Embryonic facial prominence (tissue), 1 donor: ENCODE results near the gene NFIB.

Experiments
- DNase-seq: peaks from one replicate; pipeline ENCODE4 v3.0.0-alpha.2; 2016; ENCODE audit errors: extremely low spot score

The NFIB gene

DNA sequence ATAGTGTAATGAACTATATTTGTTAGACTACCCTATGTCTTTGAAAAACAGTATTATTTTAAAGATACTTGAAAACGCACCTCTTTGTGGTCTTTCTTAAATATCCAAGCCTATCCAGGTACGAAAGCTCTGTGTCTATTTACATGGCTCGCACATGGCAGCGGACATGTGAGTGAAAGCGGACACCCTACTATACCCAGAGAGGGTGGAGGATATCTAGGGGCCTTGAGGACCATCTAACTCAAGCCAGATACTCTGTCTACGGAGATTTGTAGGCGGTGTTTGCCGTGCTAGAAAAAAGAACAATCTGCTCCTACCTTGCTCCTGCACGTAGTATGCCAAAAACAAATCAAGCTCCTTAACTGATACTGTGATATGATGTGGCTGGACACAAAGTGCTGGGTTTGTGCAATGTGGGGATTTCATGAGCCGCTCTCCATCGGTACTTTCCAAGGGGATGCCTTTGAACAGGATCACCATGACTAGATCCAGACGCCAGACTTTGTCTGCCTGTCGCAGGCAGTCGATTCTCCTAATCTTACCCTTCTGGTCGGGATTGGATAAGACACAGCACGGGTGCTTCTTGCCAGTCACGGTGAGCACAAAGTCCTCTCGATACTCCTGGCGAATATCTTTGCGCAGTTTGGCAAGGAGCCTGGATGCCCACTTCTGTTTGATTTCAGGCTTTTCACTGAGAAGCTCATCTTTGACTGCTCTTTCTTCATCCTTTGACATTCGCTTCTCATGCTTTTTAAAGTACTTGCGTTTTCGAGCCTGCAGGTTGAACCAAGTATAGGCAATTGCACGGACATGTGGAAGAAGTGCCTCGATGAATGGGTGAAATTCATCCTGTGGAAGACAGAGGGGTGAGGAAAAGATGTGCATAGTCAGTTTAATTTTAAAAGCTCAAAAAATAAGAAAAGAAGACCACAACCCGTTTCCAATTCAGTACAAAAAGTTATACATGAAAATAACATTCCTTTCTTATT is 7.0 kb downstream of the NFIB start:
- DNase-seq: no peak

- no peak for DNase-seq
Measured at GRCh38 chr9:14306188-14306587, 7.8 kb downstream of the NFIB start.

DNA sequence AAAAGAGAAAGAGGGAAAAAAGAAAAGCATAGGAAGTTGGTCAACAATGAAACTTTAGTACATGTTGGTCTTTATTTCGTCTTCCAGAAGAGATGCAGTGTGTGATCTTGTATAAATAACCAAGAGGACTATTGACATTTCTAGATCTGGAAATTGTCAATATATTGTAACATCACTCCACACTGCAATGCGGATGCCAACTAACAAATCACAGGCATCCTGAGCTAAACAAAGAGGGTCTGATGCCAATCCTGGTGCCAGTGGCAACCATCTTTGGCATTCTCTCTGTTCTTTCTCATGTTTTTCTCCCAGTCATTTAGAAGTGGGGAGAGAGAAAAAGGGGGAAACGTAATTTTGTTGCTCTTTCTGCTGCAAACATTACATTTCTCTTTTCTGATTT is 9.7 kb downstream of the NFIB start:
- DNase-seq: no peak

GRCh38 chr9:14303521-14303920 is 10.4 kb downstream of the NFIB start:
- no peak for DNase-seq

GRCh38 chr9:14303100-14303499 is 10.8 kb downstream of the NFIB start:
- no peak for DNase-seq

DNA sequence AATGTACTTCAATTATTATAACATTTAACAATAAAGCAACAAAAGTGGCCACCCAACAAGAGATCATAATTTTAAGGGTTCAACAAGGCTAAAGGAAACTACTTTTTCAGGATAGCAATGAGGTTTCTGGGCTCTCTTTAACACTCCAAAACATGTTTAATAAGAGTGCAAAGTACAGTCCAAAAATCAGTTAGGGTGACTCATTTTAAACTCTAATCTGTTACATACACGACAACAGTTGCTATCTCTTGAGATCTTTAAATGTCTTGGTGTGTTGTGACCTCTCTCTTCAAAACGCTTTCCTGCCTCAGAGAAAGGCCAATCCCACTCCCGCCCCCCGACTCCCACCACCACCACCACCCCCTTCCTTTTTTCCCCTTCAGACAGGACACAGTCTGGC is 11.5 kb downstream of the NFIB start:
- no peak for DNase-seq

DNA sequence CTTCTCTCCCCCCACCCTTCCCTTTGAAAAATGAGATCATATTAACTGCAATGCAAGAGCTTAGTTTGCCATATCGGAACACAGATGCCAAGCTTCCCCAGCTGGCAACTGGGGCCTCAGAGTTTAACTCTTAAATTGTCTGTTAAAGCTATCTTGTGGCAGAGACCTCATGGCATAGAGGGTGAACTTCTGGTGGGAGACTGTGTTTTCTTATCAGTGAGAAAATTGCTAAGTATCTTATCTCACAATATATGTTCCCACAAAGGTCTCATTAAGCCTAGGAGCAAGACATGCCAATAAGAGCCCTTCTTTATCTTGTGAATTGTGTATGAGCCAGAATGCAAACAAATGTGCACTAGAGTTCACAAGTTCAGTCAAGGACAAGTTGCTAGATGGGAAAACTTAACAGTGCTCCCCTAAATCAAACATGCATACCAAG is 12.3 kb downstream of the NFIB start:
- no peak for DNase-seq

GRCh38 chr9:14301006-14301405 is 12.9 kb downstream of the NFIB start:
- no peak for DNase-seq

GRCh38 chr9:14300588-14300987 is 13.4 kb downstream of the NFIB start:
- no peak for DNase-seq

GRCh38 chr9:14300040-14300439 is 13.9 kb downstream of the NFIB start:
- no peak for DNase-seq

- no peak for DNase-seq
Measured at GRCh38 chr9:14298601-14299022, 15.3 kb downstream of the NFIB start.

DNA sequence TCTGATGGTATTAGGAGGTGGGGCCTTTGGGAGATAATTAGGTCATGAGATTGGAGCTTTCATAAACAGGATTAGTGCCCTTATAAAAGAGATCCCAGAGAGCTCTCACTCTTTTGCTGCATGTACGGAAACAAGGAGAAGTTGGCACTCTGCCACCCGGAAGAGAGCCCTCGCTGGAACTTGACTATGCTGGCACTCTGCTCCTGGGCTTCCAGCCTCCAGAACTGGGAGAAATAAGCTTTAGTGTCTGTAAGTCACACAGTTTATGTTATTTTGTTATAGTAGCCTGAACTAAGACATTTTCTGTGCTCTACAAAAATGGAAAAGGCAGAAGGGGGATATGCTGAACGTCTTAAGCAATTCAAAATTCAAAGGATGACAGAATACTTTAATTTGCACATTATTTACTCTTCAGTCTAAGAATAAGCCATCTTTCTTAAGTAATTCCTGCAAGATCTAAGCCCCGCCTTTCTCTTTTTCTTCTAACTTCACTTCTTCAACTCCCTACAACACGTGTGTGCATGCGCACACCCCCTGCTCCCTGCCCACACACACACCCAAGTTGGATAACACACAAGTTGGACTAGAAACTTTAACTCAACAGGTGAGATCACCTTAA is 17.3 kb downstream of the NFIB start:
- DNase-seq: no peak

- no peak for DNase-seq
Measured at GRCh38 chr9:14294659-14295058, 19.3 kb downstream of the NFIB start.

DNA sequence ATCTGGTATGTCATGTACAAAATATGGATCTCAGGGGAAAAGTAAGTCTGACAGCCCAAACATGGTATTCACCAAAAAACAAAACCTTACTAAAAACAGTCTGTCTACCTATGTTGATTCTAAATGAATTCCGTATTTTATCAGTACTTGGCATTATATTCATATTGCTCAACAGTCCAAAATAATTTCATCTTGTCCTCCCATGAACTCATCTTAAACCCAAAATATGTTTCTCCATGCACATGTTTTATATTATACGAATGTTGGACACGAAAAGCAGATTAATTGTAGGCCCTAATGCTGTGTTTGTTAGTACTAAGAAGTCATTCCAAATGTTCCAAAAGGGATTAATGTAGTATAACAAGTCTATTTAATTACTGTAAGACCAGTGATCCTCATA is 20.1 kb downstream of the NFIB start:
- DNase-seq: no peak

- no peak for DNase-seq
Measured at GRCh38 chr9:14292181-14292739, 21.7 kb downstream of the NFIB start.

DNA sequence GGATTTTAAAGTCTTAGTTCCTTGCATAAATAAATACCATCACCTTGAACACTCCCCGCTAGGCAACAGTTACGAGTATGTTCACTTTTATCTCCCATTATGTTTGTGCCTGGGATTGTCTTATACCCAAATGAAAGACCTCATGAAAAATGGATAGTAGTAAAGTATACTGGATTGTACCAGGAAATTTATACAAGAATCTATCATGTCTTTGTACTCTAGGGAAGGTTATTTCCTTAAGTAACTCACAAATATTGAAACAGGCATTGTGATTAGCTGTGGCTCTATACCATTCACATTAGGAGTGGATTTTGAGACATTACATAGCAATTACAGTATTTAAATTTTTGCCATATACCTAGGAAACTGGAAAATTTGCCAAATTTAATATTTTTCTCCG is 24.0 kb downstream of the NFIB start:
- DNase-seq: no peak

- no peak for DNase-seq
Measured at GRCh38 chr9:14288433-14288832, 25.5 kb downstream of the NFIB start.

DNA sequence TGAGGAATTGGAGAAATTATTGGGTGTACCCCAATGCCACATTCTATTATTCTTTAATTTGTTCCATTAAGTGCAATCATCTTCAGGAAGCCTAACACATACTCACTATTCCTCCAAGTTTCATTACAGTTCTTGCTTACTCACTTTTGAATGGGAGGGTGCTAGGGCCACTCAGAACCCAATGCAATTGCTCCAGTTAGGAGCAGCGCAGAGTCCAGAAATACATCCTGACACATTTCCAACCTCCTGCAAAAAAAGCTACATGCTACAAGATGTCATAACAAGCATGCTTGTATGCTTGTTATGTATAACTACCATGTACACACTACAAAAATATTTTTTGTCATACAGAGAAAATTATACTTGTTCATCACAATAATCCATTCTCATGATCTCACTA is 27.8 kb downstream of the NFIB start:
- no peak for DNase-seq

DNA sequence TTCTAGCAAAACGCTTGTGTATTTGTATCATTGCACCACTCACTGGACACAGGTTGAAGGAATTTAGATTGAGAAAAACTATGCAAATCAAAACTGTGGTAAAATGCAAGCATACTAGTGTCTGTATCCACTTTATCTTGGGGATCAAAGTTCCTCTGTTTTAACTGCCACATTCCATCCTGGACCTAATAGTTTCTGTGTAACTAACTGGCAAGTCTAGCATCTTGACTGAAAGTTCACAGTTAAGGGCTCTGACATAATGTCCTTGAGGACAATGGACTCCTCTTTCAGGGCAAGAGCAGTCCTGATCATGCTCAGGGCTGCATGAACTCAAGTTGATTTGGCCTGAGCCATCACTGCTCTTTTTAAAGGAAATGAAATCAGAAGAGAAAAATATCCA is 30.7 kb downstream of the NFIB start:
- DNase-seq: no peak

GRCh38 chr9:14281876-14282275 is 32.1 kb downstream of the NFIB start:
- no peak for DNase-seq

DNA sequence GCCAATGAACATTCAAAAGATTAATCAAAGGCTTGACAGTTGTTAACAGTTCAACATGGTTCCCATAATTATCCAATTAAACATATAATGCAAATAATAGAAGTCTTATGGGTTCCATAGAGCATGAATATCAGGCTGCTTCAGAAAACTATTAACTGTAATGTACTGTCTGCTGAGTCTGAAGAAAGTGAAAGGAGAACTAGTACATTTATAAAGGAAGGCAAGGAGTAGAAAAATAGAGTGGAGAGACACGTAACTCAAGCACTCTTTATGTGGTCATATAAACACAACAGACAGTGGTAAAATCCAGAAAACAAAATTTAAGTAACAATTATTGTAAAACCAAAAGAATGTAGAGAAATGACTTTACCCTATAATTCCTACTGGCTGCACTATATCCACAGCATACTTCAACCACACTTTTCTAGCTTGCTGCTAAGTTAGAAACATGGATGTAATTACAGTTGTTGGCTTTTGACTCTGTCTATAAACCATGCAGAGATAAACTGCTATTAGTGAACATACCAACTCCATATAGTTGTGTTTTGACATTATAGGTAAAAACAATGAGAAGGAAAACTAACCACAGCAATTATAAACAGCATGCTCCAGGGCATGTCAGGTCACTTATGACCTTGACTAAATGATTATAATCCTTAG is 32.7 kb downstream of the NFIB start:
- DNase-seq: no peak

- no peak for DNase-seq
Measured at GRCh38 chr9:14279671-14280070, 34.3 kb downstream of the NFIB start.
